ENCODE results near the gene CFAP99.

CFAP99 gene

GRCh38 chr4:2390784-2391421, 27.9 kb upstream of the CFAP99 start:
- no peak overlapping the region for H3K4me3 ChIP-seq (ENCODE audit: low read depth, low read length)
- TF ChIP-seq, protein P1, sequence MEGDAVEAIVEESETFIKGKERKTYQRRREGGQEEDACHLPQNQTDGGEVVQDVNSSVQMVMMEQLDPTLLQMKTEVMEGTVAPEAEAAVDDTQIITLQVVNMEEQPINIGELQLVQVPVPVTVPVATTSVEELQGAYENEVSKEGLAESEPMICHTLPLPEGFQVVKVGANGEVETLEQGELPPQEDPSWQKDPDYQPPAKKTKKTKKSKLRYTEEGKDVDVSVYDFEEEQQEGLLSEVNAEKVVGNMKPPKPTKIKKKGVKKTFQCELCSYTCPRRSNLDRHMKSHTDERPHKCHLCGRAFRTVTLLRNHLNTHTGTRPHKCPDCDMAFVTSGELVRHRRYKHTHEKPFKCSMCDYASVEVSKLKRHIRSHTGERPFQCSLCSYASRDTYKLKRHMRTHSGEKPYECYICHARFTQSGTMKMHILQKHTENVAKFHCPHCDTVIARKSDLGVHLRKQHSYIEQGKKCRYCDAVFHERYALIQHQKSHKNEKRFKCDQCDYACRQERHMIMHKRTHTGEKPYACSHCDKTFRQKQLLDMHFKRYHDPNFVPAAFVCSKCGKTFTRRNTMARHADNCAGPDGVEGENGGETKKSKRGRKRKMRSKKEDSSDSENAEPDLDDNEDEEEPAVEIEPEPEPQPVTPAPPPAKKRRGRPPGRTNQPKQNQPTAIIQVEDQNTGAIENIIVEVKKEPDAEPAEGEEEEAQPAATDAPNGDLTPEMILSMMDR (IDR thresholded peaks at IDR 0.05; ENCODE audit: insufficient read depth, low read depth, low read length, missing control alignments), result no peak
- no peak for DNase-seq (ENCODE audit: low read depth)

DNA sequence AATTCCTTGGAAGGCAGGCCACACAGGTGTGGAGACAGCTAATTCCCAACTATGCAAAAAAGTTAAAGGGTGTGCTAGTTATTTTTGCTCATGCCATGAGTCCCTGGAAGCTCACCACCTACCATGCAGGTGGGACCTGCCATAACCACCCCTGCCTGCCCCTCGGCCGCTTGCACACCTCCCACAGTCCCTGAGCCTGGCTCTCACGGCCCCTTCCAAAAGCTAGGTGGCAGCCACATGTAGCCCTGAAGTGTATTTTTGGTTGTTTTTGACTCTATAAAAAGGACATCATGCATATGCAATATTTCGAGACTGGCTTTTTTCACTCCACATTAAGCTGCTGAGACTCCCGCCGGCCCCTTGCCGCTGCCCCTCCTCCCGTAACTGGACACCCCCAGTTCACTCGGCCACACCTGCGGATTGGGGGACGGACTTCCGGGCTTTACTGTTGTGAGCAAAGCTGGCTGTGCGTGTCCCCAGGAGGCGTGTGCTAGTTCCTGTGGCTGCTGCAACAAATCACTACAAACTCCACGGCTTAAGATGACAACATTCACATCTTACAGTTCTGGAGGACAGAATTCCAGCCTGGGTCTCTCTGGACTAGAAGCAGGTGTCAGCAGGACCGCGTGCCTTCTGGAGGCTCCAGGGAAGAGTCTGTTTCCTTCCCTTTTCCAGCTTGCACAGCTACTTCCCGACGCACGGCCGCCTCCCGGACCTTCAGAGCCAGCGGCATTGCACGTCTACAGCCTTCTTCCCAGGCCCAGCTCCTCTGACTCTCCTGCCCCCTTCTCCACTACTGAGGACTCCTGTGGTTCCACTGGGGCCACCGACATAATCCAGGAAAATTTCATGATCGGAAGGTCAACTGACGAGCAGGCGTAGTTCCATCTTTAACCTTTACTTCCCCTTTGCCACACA, 25.1 kb upstream of the CFAP99 start:
- peak; percentile 56 for DNase-seq (ENCODE audit: low read depth)
- TF ChIP-seq, protein P1 (IDR thresholded peaks at IDR 0.05; ENCODE audit: insufficient read depth, low read depth, low read length, missing control alignments), result no peak
- no peak overlapping the region for H3K4me3 ChIP-seq (ENCODE audit: low read depth, low read length)

GRCh38 chr4:2394528-2394927, 24.2 kb upstream of the CFAP99 start:
- no peak overlapping the region for H3K4me3 ChIP-seq (ENCODE audit: low read depth, low read length)
- TF ChIP-seq, protein P1 (IDR thresholded peaks at IDR 0.05; ENCODE audit: insufficient read depth, low read depth, low read length, missing control alignments), result no peak
- DNase-seq (ENCODE audit: low read depth), result no peak

DNA sequence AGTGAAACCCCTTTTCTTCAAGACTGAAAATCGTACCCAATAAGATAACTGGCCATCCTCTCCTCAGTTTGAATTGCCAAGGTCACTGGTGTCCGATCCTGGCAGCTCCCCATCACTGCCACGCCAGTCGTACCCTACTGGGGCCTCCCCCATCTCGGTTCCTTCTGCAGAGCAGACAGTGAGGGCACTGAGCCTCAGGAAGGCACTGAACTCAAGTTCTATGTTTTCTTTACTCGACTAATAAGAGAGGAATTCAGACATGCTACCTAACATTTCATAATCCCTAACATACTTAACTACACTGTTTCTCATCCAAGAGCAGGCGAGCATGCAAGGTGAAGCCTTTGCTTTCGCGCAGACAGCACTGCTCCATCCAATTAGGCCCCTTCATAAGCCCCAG, 23.7 kb upstream of the CFAP99 start:
- H3K4me3 ChIP-seq (ENCODE audit: low read depth, low read length), result no peak overlapping the region
- no peak for DNase-seq (ENCODE audit: low read depth)
- TF ChIP-seq, protein P1 (IDR thresholded peaks at IDR 0.05; ENCODE audit: insufficient read depth, low read depth, low read length, missing control alignments), result no peak

DNA sequence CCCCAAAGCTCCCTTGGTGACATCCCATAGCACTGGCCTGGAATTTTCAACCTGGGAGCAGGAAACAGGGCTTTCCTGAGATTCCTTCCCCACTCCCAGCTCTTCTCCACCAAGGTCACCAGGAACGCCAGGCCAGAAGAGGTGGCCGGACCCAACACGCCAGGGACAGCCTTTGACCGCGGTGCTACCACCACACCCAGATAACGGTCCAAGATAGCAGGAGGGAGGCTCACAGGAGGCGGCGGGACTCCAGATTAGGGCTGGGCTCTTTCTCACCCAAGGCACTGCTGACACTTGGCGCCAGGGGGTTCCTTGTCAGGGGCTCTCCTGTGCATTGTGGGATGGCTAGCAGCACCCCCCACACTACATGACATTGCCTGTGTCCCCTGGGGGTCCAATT, 23.2 kb upstream of the CFAP99 start:
- TF ChIP-seq, protein P1 (IDR thresholded peaks at IDR 0.05; ENCODE audit: insufficient read depth, low read depth, low read length, missing control alignments), result no peak
- H3K4me3 ChIP-seq (ENCODE audit: low read depth, low read length), result no peak overlapping the region
- DNase-seq (ENCODE audit: low read depth), result no peak

DNA sequence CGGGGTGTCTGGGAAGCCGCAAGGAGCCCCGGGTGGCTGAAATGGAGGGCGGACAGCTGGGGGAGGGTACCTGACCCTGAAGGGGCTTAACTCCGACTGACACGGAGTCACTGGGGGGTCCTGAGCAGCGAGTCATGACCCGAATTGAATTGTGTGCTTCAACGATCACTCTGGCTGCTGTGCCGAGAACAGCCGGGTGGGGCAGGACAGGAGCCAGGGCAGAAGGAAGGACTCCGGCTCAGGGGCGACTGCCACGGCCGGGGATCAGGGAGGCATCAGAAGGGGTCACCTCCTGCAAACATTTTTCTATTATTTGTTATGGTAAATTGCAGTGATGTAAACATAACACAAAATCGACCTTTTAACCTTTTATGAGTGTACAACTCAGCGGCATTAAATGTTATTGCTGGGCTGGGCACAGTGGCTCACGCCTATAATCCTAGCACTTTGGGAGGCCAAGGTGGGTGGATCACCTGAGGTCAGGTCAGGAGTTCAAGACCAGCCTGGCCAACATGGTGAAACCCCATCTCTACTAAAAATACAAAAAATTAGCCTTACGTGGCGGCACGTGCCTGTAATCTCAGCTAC, 21.9 kb upstream of the CFAP99 start:
- no peak overlapping the region for H3K4me3 ChIP-seq (ENCODE audit: low read depth, low read length)
- TF ChIP-seq, protein P1 (IDR thresholded peaks at IDR 0.05; ENCODE audit: insufficient read depth, low read depth, low read length, missing control alignments), result no peak
- DNase-seq (ENCODE audit: low read depth), result no peak
